Measurements from ENCODE around the gene TAOK3. TPM values are rescaled to one million over a fixed set of nuclear protein-coding genes. Genes with fewer than 3 reads are reported as not detected.

The TAOK3 gene
- total and polyA plus RNA-seq, 2 donors (not counting 1 experiment from before 2014, with no cell fraction given) = 30.0 to 80.4 TPM

DNA sequence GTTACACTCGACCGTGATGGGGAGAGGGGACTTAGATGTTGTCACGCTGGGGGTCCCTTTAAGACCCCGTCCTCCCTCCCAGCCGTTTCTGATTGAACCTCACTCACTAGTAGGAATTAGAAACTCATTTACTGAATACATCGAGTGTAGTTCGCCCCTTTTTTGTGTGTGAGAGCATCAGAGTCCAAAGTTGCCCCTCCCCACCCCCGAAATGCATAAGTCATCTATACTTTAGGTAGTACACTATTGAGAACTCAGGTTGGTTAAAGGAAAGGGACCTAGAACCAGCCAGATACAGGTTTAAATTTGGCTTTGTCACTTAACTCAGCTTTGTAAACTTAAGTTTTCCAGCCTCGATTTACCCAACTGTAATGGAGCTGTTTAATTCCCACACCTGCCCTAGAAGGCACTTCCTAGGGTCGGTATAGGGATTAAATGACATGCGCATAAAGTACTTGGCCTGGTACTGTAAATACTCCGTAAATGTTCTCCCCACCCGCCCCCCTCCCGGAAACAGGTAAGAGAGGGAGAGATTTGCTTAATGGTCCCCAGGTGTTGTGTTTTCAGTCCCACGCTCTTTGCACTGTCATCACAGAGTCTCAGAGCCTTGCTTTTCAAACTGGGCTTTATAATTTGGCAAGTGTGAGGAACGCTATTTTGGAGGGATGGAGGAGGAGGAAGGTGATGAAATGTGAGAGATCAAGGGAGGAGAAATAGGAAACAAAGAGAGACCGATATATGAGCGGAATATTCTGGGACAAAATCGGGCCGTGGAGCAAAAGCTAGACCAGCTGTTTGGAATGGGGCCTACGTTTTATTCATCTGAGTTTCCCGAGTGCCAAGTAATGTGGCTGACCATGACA lies 4.5 kb upstream of the TAOK3 start:
- 5% methylated on average over 8 of the region's 22 CpGs for WGBS (ENCODE audit: insufficient coverage)
- ChIA-PET CTCF (interaction anchor here (0.6 to 7.8 kb wide), 37 partner anchors 18 to 1561 kb away, joined by 3 to 221 read pairs (median 6); partner anchors contain the start of genes PEBP1 and WSB2), POLR2A (interaction anchor here (0.6 to 2.1 kb wide), 8 partner anchors 18 to 327 kb away, joined by 3 to 12 read pairs (median 5); partner anchors contain the start of gene PEBP1)
- peak overlapping the region; percentile 84 for H2AFZ ChIP-seq (ENCODE audit: insufficient read depth, low read depth, low read length, poor library complexity, severe bottlenecking)
- Mint-ChIP-seq H3K27ac (peak overlapping the region; percentile 96), H3K9me3 (ENCODE audit: insufficient read depth) (no peaks in the 10 kb centered on the region), H3K4me1 (peaks cover 38% of the 10 kb centered on the region), H3K27me3 (no peaks in the 10 kb centered on the region), H3K4me3 (peak overlapping the region; percentile 98)
- peak overlapping the region; percentile 13 to 95 for H3K27ac ChIP-seq (ENCODE audit: low read length in 2 of 2)
- intact Hi-C loops (cut with micrococcal nuclease) = loop anchor here (1.0 kb wide), 1 partner anchor 212 kb away; no protein-coding TSS in a partner anchor
- peaks cover 20 to 29% of the 10 kb centered on the region in 2 donors for H3K4me1 ChIP-seq (ENCODE audit: control insufficient read depth in 2 of 2, insufficient read depth in 2 of 2, low read length in 2 of 2)
- H3K9me3 ChIP-seq (ENCODE audit: control extremely low read depth in 1 of 3, control insufficient read depth in 2 of 3, insufficient read depth in 1 of 3, low read length in 2 of 3) = no peaks in the 10 kb centered on the region
- peaks cover 8 to 25% of the 10 kb centered on the region in 2 experiments for H3K36me3 ChIP-seq (replicated peaks in 1 of 2; ENCODE audit: control extremely low read depth in 1 of 2, control insufficient read depth in 1 of 2, extremely low read depth in 1 of 2, insufficient read depth in 2 of 2, low read length in 1 of 2)
- ATAC-seq (ENCODE audit: low read depth) (no peak), DNase-seq (no peak)
- peaks cover 60% of the 10 kb centered on the region for H3K79me2 ChIP-seq (ENCODE audit: control insufficient read depth, insufficient read depth, low read length)
- peak overlapping the region; percentile 47 to 88 (median 81) for H3K4me3 ChIP-seq (ENCODE audit: control extremely low read depth in 1 of 5, extremely low read depth in 1 of 5, insufficient read depth in 1 of 5, low read depth in 2 of 5, low read length in 4 of 5)
- H4K20me1 ChIP-seq (ENCODE audit: control insufficient read depth, insufficient read depth, low read length, poor library complexity, severe bottlenecking) = peaks cover 6% of the 10 kb centered on the region
- TF ChIP-seq CTCF (IDR thresholded peaks at IDR 0.05) (no peak), EZH2 (IDR thresholded peaks at IDR 0.05; ENCODE audit: borderline replicate concordance, insufficient read depth, low read depth, low read length, poor library complexity, severe bottlenecking) (no peak)
- no peaks in the 10 kb centered on the region for H3K27me3 ChIP-seq (replicated peaks in 1 of 4; ENCODE audit: control extremely low read depth in 1 of 4, control insufficient read depth in 3 of 4, insufficient read depth in 4 of 4, low read length in 3 of 4)
- peak overlapping the region; percentile 82 for H3K4me2 ChIP-seq (replicated peaks; ENCODE audit: low read depth, low read length, poor library complexity, severe bottlenecking)
- peak overlapping the region; percentile 69 for H3K9ac ChIP-seq (ENCODE audit: low read length)

Data from B cell (primary cell).